H1 (cell line): ENCODE measurements around the gene RDH11. TPM values are rescaled to one million over a fixed set of nuclear protein-coding genes. Genes with fewer than 3 reads are reported as not detected.

Experiments
- CTCF ChIA-PET: fragments of 300-600 bp; sonication (Branson Sonifier 250); formaldehyde crosslinking; loops from one replicate; lab custom pipeline; 2021; ENCODE audit not compliant: partially characterized antibody; lab: Charles Lee
- POLR2A ChIA-PET: fragments of 300-600 bp; sonication (Branson Sonifier 250); formaldehyde crosslinking; loops from one replicate; lab custom pipeline; 2021; ENCODE audit warnings: inconsistent platforms; ENCODE audit not compliant: partially characterized antibody; lab: Charles Lee
- DNase-seq, 2 experiments: peaks; one replicate each; pipeline versions ENCODE4 v3.0.0 to v3.0.0-alpha.2; 2010 to 2022; ENCODE audit warnings: low spot score in 2 of 2, low read depth in 1 of 2, mixed read lengths in 1 of 2
- FAIRE-seq: peaks from 2 replicates; lab custom pipeline; 2011; peaks lifted over from hg19 to GRCh38; lab: Jason Lieb, UNC
- H2AFZ ChIP-seq: 2 replicates; pipeline ENCODE4 v1.8.1; 2012; ENCODE audit warnings: low read length, inconsistent platforms
- H2AK5ac ChIP-seq: 2 replicates; pipeline ENCODE4 v1.6.1; 2013; ENCODE audit warnings: low read depth, low read length
- H2BK120ac ChIP-seq: replicated peaks from 2 replicates; pipeline ENCODE3; 2013; ENCODE audit warnings: low read depth, low read length, inconsistent platforms
- H2BK12ac ChIP-seq: 2 replicates; pipeline ENCODE4 v1.6.1; 2013; ENCODE audit warnings: low read depth, low read length
- H2BK15ac ChIP-seq: 2 replicates; pipeline ENCODE4 v1.6.1; 2013; ENCODE audit warnings: low read length
- H2BK20ac ChIP-seq: 2 replicates; pipeline ENCODE4 v1.6.1; 2013; ENCODE audit warnings: low read length
- H2BK5ac ChIP-seq: 2 replicates; pipeline ENCODE4 v1.6.1; 2013; ENCODE audit warnings: low read depth, low read length
- H3K14ac ChIP-seq: 2 replicates; pipeline ENCODE4 v1.6.1; 2013; ENCODE audit warnings: inconsistent platforms; ENCODE audit not compliant: insufficient read length
- H3K18ac ChIP-seq: 2 replicates; pipeline ENCODE4 v1.6.1; 2013; ENCODE audit warnings: low read length; ENCODE audit errors: extremely low read depth
- H3K23ac ChIP-seq: 2 replicates; pipeline ENCODE4 v1.6.1; 2013; ENCODE audit warnings: inconsistent platforms; ENCODE audit not compliant: insufficient read length
- H3K23me2 ChIP-seq: 2 replicates; pipeline ENCODE4 v1.6.1; 2013; ENCODE audit warnings: low read depth, low read length
- H3K27ac ChIP-seq: 2 replicates; pipeline ENCODE4 v1.6.1; 2011; ENCODE audit warnings: low read depth, low read length, inconsistent platforms
- H3K27me3 ChIP-seq, 4 experiments: replicated peaks in 1 of 4; 1 replicate in 1 of 4; 2 replicates in 3 of 4; pipeline versions ENCODE4 v1.6.1 to v1.8.1; 2011 to 2013; ENCODE audit warnings: low read length in 3 of 4, mild to moderate bottlenecking in 3 of 4, inconsistent platforms in 2 of 4, mixed read lengths in 2 of 4, moderate library complexity in 1 of 4; ENCODE audit not compliant: control insufficient read depth in 3 of 4, insufficient read depth in 3 of 4; ENCODE audit errors: extremely low read depth in 1 of 4
- H3K36me3 ChIP-seq, 4 experiments: 2 replicates each; pipeline versions ENCODE4 v1.6.1 to v1.8.1; 2011 to 2013; ENCODE audit warnings: mild to moderate bottlenecking in 4 of 4, low read length in 3 of 4, moderate library complexity in 2 of 4, control low read depth in 1 of 4, inconsistent platforms in 1 of 4; ENCODE audit not compliant: insufficient read depth in 4 of 4, control insufficient read depth in 2 of 4
- H3K4ac ChIP-seq: replicated peaks from 2 replicates; pipeline ENCODE3; 2013; ENCODE audit warnings: low read length, low read depth, mixed read lengths, inconsistent platforms; ENCODE audit not compliant: insufficient read length
- H3K4me1 ChIP-seq, 4 experiments: replicated peaks in 1 of 4; 1 replicate in 1 of 4; 2 replicates in 3 of 4; pipeline versions ENCODE4 v1.6.1 to v1.8.1; 2011 to 2013; ENCODE audit warnings: low read length in 3 of 4, inconsistent platforms in 2 of 4, mixed read lengths in 1 of 4; ENCODE audit not compliant: insufficient read depth in 4 of 4, control insufficient read depth in 3 of 4
- H3K4me2 ChIP-seq, 2 experiments: 2 replicates each; pipeline versions ENCODE4 v1.6.1 to v1.8.1; 2011 to 2013; ENCODE audit warnings: low read depth in 2 of 2, low read length in 2 of 2, control low read depth in 1 of 2, inconsistent platforms in 1 of 2, mild to moderate bottlenecking in 1 of 2; ENCODE audit not compliant: insufficient read depth in 1 of 2
- H3K4me3 ChIP-seq, 4 experiments: fragments of 200-600, 300-600 bp in 1 of 4; sonication (generic), shearing (Covaris generic), sonication (Bioruptor Twin) in 1 of 4; 2 replicates each; pipeline versions ENCODE4 v1.5.1 to v1.8.1; 2011 to 2016; ENCODE audit warnings: low read length in 4 of 4, low read depth in 3 of 4, control low read depth in 2 of 4, inconsistent platforms in 2 of 4, mild to moderate bottlenecking in 2 of 4, mixed read lengths in 1 of 4, moderate library complexity in 1 of 4; ENCODE audit not compliant: insufficient read depth in 2 of 4; ENCODE audit errors: extremely low read depth in 1 of 4
- H3K56ac ChIP-seq: replicated peaks from 2 replicates; pipeline ENCODE3; 2013; ENCODE audit warnings: low read depth, mild to moderate bottlenecking, mixed read lengths, low read length, inconsistent platforms; ENCODE audit not compliant: insufficient read length
- H3K79me1 ChIP-seq: 2 replicates; pipeline ENCODE4 v1.6.1; 2013; ENCODE audit warnings: low read depth, low read length, control low read depth
- H3K79me2 ChIP-seq, 2 experiments: 2 replicates each; pipeline versions ENCODE4 v1.6.1 to v1.8.1; 2012 to 2013; ENCODE audit warnings: low read length in 2 of 2, mild to moderate bottlenecking in 2 of 2, inconsistent platforms in 1 of 2; ENCODE audit not compliant: insufficient read depth in 2 of 2, control insufficient read depth in 1 of 2
- H3K9ac ChIP-seq, 4 experiments: replicated peaks in 1 of 4; 1 replicate in 1 of 4; 2 replicates in 3 of 4; pipeline versions ENCODE4 v1.6.1 to v1.8.1; 2011 to 2013; ENCODE audit warnings: low read depth in 3 of 4, low read length in 3 of 4, control low read depth in 2 of 4, mild to moderate bottlenecking in 2 of 4, moderate library complexity in 2 of 4, inconsistent platforms in 1 of 4; ENCODE audit errors: extremely low read depth in 1 of 4
- H3K9me3 ChIP-seq, 2 experiments: 2 replicates each; pipeline versions ENCODE4 v1.6.1 to v1.8.1; 2012 to 2013; ENCODE audit warnings: mild to moderate bottlenecking in 2 of 2, moderate library complexity in 2 of 2, control low read depth in 1 of 2, inconsistent platforms in 1 of 2, low read depth in 1 of 2, low read length in 1 of 2, mixed read lengths in 1 of 2; ENCODE audit not compliant: insufficient read depth in 2 of 2
- H4K20me1 ChIP-seq, 2 experiments: replicated peaks in 1 of 2; 2 replicates each; pipeline versions ENCODE3 to v1.8.1; 2011 to 2013; ENCODE audit warnings: inconsistent platforms in 2 of 2, low read length in 2 of 2, mild to moderate bottlenecking in 1 of 2; ENCODE audit not compliant: insufficient read depth in 2 of 2, control insufficient read depth in 1 of 2
- H4K5ac ChIP-seq: 2 replicates; pipeline ENCODE4 v1.6.1; 2013; ENCODE audit warnings: low read length, low read depth, mixed read lengths, inconsistent platforms; ENCODE audit not compliant: insufficient read length
- H4K8ac ChIP-seq: 2 replicates; pipeline ENCODE4 v1.8.0; 2013; ENCODE audit warnings: mild to moderate bottlenecking, moderate library complexity, low read length, inconsistent platforms; ENCODE audit not compliant: insufficient read depth; ENCODE audit errors: extremely low read depth
- H4K91ac ChIP-seq: replicated peaks from 2 replicates; pipeline ENCODE3; 2013; ENCODE audit warnings: low read length, mixed read lengths, inconsistent platforms; ENCODE audit not compliant: insufficient read length
- ASH2L ChIP-seq: fragments of 200-600, 300-600 bp; sonication (generic); IDR thresholded peaks from one replicate; pipeline ENCODE4 v1.7.1; 2017; ENCODE audit warnings: low read length
- CBX8 ChIP-seq: fragments of 300-800, 300-1000 bp; sonication (generic); IDR thresholded peaks from 2 replicates; pipeline ENCODE4 v1.7.1; 2016; ENCODE audit warnings: low read depth, low read length, borderline replicate concordance
- CTCF ChIP-seq, 3 experiments: IDR thresholded peaks; 1 replicate in 2 of 3; 2 replicates in 1 of 3; pipeline versions ENCODE4 v1.5.1 to v1.6.1; 2011; ENCODE audit warnings: low read length in 3 of 3, mild to moderate bottlenecking in 3 of 3, inconsistent platforms in 2 of 3, low read depth in 1 of 3, moderate library complexity in 1 of 3; ENCODE audit not compliant: insufficient read depth in 1 of 3; ENCODE audit errors: control extremely low read depth in 1 of 3
- GABPA ChIP-seq: IDR thresholded peaks from 2 replicates; pipeline ENCODE4 v1.6.1; 2011; ENCODE audit warnings: mild to moderate bottlenecking, low read length, moderate library complexity, borderline replicate concordance; ENCODE audit not compliant: insufficient read depth
- JUN ChIP-seq: IDR thresholded peaks from 2 replicates; pipeline ENCODE4 v1.6.1; 2011; ENCODE audit warnings: low read depth, mild to moderate bottlenecking, improper control_type of control experiment, low read length
- JUND ChIP-seq: IDR thresholded peaks from 2 replicates; pipeline ENCODE4 v1.6.1; 2011; ENCODE audit warnings: mild to moderate bottlenecking, improper control_type of control experiment, low read length
- KDM1A ChIP-seq: fragments of 200-600, 300-600 bp; sonication (generic); IDR thresholded peaks from 2 replicates; pipeline ENCODE4 v1.7.1; 2016; ENCODE audit warnings: mild to moderate bottlenecking, low read length, borderline replicate concordance
- KDM4A ChIP-seq: IDR thresholded peaks from one replicate; pipeline ENCODE4 v1.7.1; 2012; ENCODE audit warnings: low read depth, mild to moderate bottlenecking, moderate library complexity, low read length, inconsistent platforms; ENCODE audit not compliant: severe bottlenecking
- SIX5 ChIP-seq: IDR thresholded peaks from 2 replicates; pipeline ENCODE4 v1.6.1; 2011; ENCODE audit warnings: mild to moderate bottlenecking, low read depth, low read length
- SP2 ChIP-seq: IDR thresholded peaks from 2 replicates; pipeline ENCODE4 v1.6.1; 2012; ENCODE audit warnings: mild to moderate bottlenecking, low read length, inconsistent platforms
- YY1 ChIP-seq: IDR thresholded peaks from 2 replicates; pipeline ENCODE4 v1.6.1; 2011; ENCODE audit warnings: low read depth, mild to moderate bottlenecking, low read length
- WGBS, 2 experiments: shearing (Covaris generic) in 1 of 2; methylation state at CpG; one replicate each; pipeline versions ENCODE4 v1.1.6 to v1.1.7; 2013 to 2015; ENCODE audit warnings: low lambda C conversion rate in 2 of 2, mixed read lengths in 2 of 2, inconsistent platforms in 1 of 2, low coverage in 1 of 2, missing lambda C conversion rate in 1 of 2; ENCODE audit not compliant: insufficient replicate concordance in 2 of 2, insufficient coverage in 1 of 2, insufficient read length in 1 of 2; ENCODE audit errors: extremely low coverage in 1 of 2, missing lambda C conversion rate in 1 of 2; 5-methylcytosine and 5-hydroxymethylcytosine counted together
- polyA plus RNA-seq, 7 experiments: library from polyadenylated mRNA; depleted of rRNA in 3 of 7; stranded (reverse) in 5 of 7; unstranded in 2 of 7; fragments of >200 nt in 5 of 7; fragments of 200-250 nt in 2 of 7; gene quantifications; 1 replicate in 5 of 7; 2 replicates in 1 of 7; 4 replicates in 1 of 7; pipeline versions ENCODE4 v1.2.1 to v1.2.3, GENCODE V29; 2011 to 2013; ENCODE audit warnings: missing spikeins in 2 of 7, mixed read lengths in 2 of 7
- total RNA-seq: library from RNA; stranded (reverse); fragmentation: NEBNext Ultra II Directional; extraction: Animal tissue kit (Norgen Biotek cat#: 25700); gene quantifications from 2 replicates; pipeline ENCODE4 v1.2.1, GENCODE V29; 2021

Gene RDH11
- total and polyA plus RNA-seq, 2 of the 8 experiments (the other 6 are each of a cell fraction or from before 2014, with no cell fraction given), result 104 to 117 TPM

- no peak for DNase-seq
- H2BK15ac ChIP-seq, result no peak overlapping the region
- no peak overlapping the region for H2BK20ac ChIP-seq
- WGBS, 2 experiments, result 89% methylated on average over 1 of the region's 1 CpG; no CpG with 5 or more reads in 1 of the 2 experiments
- H3K9me3 ChIP-seq, result no peaks in the 10 kb centered on the region
- H3K56ac ChIP-seq, result no peak overlapping the region
- H3K27ac ChIP-seq, result no peak overlapping the region
- no peak overlapping the region for H3K4ac ChIP-seq
- H3K4me1 ChIP-seq, result peaks cover 3 to 5% (median 4%) of the 10 kb centered on the region in 4 experiments; a peak in 4 of 7 replicates
- no peak overlapping the region for H2BK5ac ChIP-seq
- H2BK120ac ChIP-seq, result no peak overlapping the region
- peaks cover 0 to 2% (median 0%) of the 10 kb centered on the region in 4 experiments; a peak in 2 of 7 replicates for H3K27me3 ChIP-seq
- no peak overlapping the region for H3K4me2 ChIP-seq
- H3K18ac ChIP-seq, result no peak overlapping the region
- peaks cover 2 to 4% of the 10 kb centered on the region in 2 experiments for H4K20me1 ChIP-seq
- H2AK5ac ChIP-seq, result no peak overlapping the region
- H3K79me2 ChIP-seq, result peaks cover 6 to 22% of the 10 kb centered on the region in 2 experiments
- H3K14ac ChIP-seq, result no peak overlapping the region
- ChIA-PET CTCF (interaction anchor here (0.7 to 2.1 kb wide), 7 partner anchors 28 to 1119 kb away, joined by 3 to 5 read pairs (median 3); partner anchors contain the start of gene PIGH), POLR2A (interaction anchor here (1.5 to 1.7 kb wide), 2 partner anchors 12 to 118 kb away, joined by 3 to 4 read pairs; no protein-coding TSS in a partner anchor)
- no peak overlapping the region for H2AFZ ChIP-seq
- peaks cover 0 to 2% (median under 1%) of the 10 kb centered on the region in 4 experiments; a peak in 2 of 8 replicates for H3K36me3 ChIP-seq
- no peak overlapping the region for H3K9ac ChIP-seq
- H2BK12ac ChIP-seq, result no peak overlapping the region
- no peak overlapping the region for H4K5ac ChIP-seq
- FAIRE-seq, result no peak
- H3K23ac ChIP-seq, result no peak overlapping the region
- H3K23me2 ChIP-seq, result 0 out of 2 replicates have a peak, but pooled peaks cover 2% of the 10 kb centered on the region
- no peak overlapping the region for H4K8ac ChIP-seq
- H4K91ac ChIP-seq, result no peak overlapping the region
- no peak overlapping the region for H3K4me3 ChIP-seq
- H3K79me1 ChIP-seq, result 0 out of 2 replicates have a peak, but pooled peaks cover under 1% of the 10 kb centered on the region
- TF ChIP-seq CBX8 (no peak), KDM4A (no peak), SP2 (no peak), YY1 (no peak), KDM1A (no peak), SIX5 (no peak), CTCF (IDR thresholded peaks at IDR 0.05; ENCODE audit: control extremely low read depth in 1 of 3, insufficient read depth in 1 of 3, low read depth in 1 of 3, low read length in 3 of 3) (no peak), JUND (no peak), JUN (no peak), GABPA (no peak), ASH2L (no peak)
Measured at GRCh38 chr14:67698179-67698578, 2.6 kb upstream of the RDH11 start.
